Smooth muscle cell (in vitro differentiated cells): Measurements from ENCODE around the gene MINDY4. TPM values are rescaled to one million over a fixed set of nuclear protein-coding genes. Genes with fewer than 3 reads are reported as not detected.

Source experiments
- DNase-seq: peaks from one replicate; lab custom pipeline; 2025; ENCODE audit not compliant: unreplicated experiment; lab: John Stamatoyannopoulos, UW
- H2AFZ ChIP-seq: fragments of 200-600 bp; sonication (generic); 2 replicates; pipeline ENCODE4 v1.6.0; 2016; ENCODE audit warnings: antibody characterized with exemption, low read depth, mild to moderate bottlenecking
- H3F3A ChIP-seq: fragments of 200-600 bp; sonication (generic); 2 replicates; pipeline ENCODE4 v1.6.0; 2017; ENCODE audit warnings: antibody characterized with exemption, low read depth
- H3K27ac ChIP-seq: fragments of 200-600 bp; sonication (generic); 2 replicates; pipeline ENCODE4 v1.5.1; 2016; ENCODE audit warnings: low read depth, mild to moderate bottlenecking
- H3K27me3 ChIP-seq: fragments of 200-600 bp; sonication (generic); 2 replicates; pipeline ENCODE4 v1.6.1; 2016; ENCODE audit warnings: low read depth, mild to moderate bottlenecking
- H3K36me3 ChIP-seq: fragments of 200-600 bp; sonication (generic); 2 replicates; pipeline ENCODE4 v1.5.1; 2016; ENCODE audit warnings: low read depth
- H3K4me1 ChIP-seq: fragments of 200-600 bp; sonication (generic); 2 replicates; pipeline ENCODE4 v1.5.1; 2016; ENCODE audit warnings: low read depth
- H3K4me2 ChIP-seq: fragments of 200-600 bp; sonication (generic); 2 replicates; pipeline ENCODE4 v1.6.0; 2016; ENCODE audit warnings: mild to moderate bottlenecking
- H3K4me3 ChIP-seq: fragments of 200-600 bp; sonication (generic); 2 replicates; pipeline ENCODE4 v1.5.1; 2016; ENCODE audit warnings: mild to moderate bottlenecking
- H3K79me2 ChIP-seq: fragments of 200-600 bp; sonication (generic); 2 replicates; pipeline ENCODE4 v1.6.0; 2016; ENCODE audit warnings: low read depth, mild to moderate bottlenecking
- H3K9ac ChIP-seq: fragments of 200-600 bp; sonication (generic); 2 replicates; pipeline ENCODE4 v1.6.0; 2016; ENCODE audit warnings: low read depth
- H3K9me3 ChIP-seq: fragments of 200-600 bp; sonication (generic); replicated peaks from 2 replicates; pipeline ENCODE4 v1.5.1; 2016; ENCODE audit warnings: low read depth
- H4K20me1 ChIP-seq: fragments of 200-600 bp; sonication (generic); 2 replicates; pipeline ENCODE4 v1.6.0; 2016; ENCODE audit warnings: low read depth
- CTCF ChIP-seq: fragments of 200-600 bp; sonication (generic); IDR thresholded peaks from 2 replicates; pipeline ENCODE4 v1.5.1; 2017; ENCODE audit warnings: borderline replicate concordance, mild to moderate bottlenecking, antibody characterized with exemption; ENCODE audit not compliant: insufficient read depth, poor library complexity, severe bottlenecking
- WGBS: methylation state at CpG from one replicate; pipeline ENCODE4 v1.1.7; 2016; ENCODE audit warnings: low lambda C conversion rate; 5-methylcytosine and 5-hydroxymethylcytosine counted together
- polyA plus RNA-seq: library from polyadenylated mRNA; unstranded; fragments of >200 nt; fragmentation: Nextera tagmentation; extraction: Ambion mirVana; gene quantifications from 2 replicates; pipeline ENCODE4 v1.2.1, GENCODE V29; 2016
- total RNA-seq: library from RNA; depleted of rRNA; stranded (reverse); fragments of >200 nt; gene quantifications from 2 replicates; pipeline ENCODE4 v1.2.3, GENCODE V29; 2014

MINDY4 gene
- total and polyA plus RNA-seq, 2 experiments from 2014 or later = 4.9 to 5.3 TPM

- H3F3A ChIP-seq = peaks cover 8% of the 10 kb centered on the region
- no peak for DNase-seq
- WGBS = 52% methylated on average over 24 of the region's 24 CpGs
- peak overlapping the region; percentile 62 for H3K4me2 ChIP-seq
- no peaks in the 10 kb centered on the region for H3K27me3 ChIP-seq
- no peaks in the 10 kb centered on the region for H3K79me2 ChIP-seq
- no peaks in the 10 kb centered on the region for H3K9me3 ChIP-seq
- H3K4me3 ChIP-seq = no peak overlapping the region
- H3K27ac ChIP-seq = peak overlapping the region; percentile 57
- peaks cover 18% of the 10 kb centered on the region for H3K4me1 ChIP-seq
- no peaks in the 10 kb centered on the region for H3K36me3 ChIP-seq
- no peak overlapping the region for H2AFZ ChIP-seq
- no peaks in the 10 kb centered on the region for H4K20me1 ChIP-seq
- no peak for TF ChIP-seq CTCF
- no peak overlapping the region for H3K9ac ChIP-seq
Observed at GRCh38 chr7:30931161-30931928, 160.1 kb downstream of the MINDY4 start.

- H3F3A ChIP-seq = peaks cover 8% of the 10 kb centered on the region
- H3K27me3 ChIP-seq = no peaks in the 10 kb centered on the region
- no peaks in the 10 kb centered on the region for H3K36me3 ChIP-seq
- no peaks in the 10 kb centered on the region for H4K20me1 ChIP-seq
- no peak overlapping the region for H2AFZ ChIP-seq
- 80% methylated on average over 9 of the region's 9 CpGs for WGBS
- TF ChIP-seq CTCF = no peak
- peaks cover 18% of the 10 kb centered on the region for H3K4me1 ChIP-seq
- H3K9ac ChIP-seq = no peak overlapping the region
- H3K9me3 ChIP-seq = no peaks in the 10 kb centered on the region
- DNase-seq = no peak
- H3K27ac ChIP-seq = peak overlapping the region; percentile 57
- H3K4me2 ChIP-seq = peak overlapping the region; percentile 34
- H3K4me3 ChIP-seq = no peak overlapping the region
- no peaks in the 10 kb centered on the region for H3K79me2 ChIP-seq
Observed at GRCh38 chr7:30931929-30932540, 160.8 kb downstream of the MINDY4 start.

GRCh38 chr7:30932562-30932961, 161.3 kb downstream of the MINDY4 start:
- 84% methylated on average over 6 of the region's 6 CpGs for WGBS
- H2AFZ ChIP-seq = no peak overlapping the region
- no peak for TF ChIP-seq CTCF

More at GRCh38 chr7:30932562-30932961, 161.3 kb downstream of the MINDY4 start:
- no peaks in the 10 kb centered on the region for H4K20me1 ChIP-seq
- no peaks in the 10 kb centered on the region for H3K27me3 ChIP-seq
- H3K9ac ChIP-seq = no peak overlapping the region
- H3F3A ChIP-seq = peaks cover 8% of the 10 kb centered on the region
- no peak for DNase-seq
- no peaks in the 10 kb centered on the region for H3K36me3 ChIP-seq
- no peak overlapping the region for H3K27ac ChIP-seq
- H3K4me2 ChIP-seq = peak overlapping the region; percentile 34
- no peak overlapping the region for H3K4me3 ChIP-seq
- H3K9me3 ChIP-seq = no peaks in the 10 kb centered on the region
- H3K4me1 ChIP-seq = peaks cover 18% of the 10 kb centered on the region
- no peaks in the 10 kb centered on the region for H3K79me2 ChIP-seq
